ENCODE data around the gene INTS2.
"Not testable (repeated sequence)": the region's sequence is repeated elsewhere in the genome, so short reads cannot be mapped to it uniquely, and the experiment has no call there.

INTS2 gene

GRCh38 chr17:61848247-61848646 is 79.5 kb downstream of the INTS2 start:
- DNase-seq (ENCODE audit: low read depth in 3 of 3, low spot score in 1 of 3) = no peak

- no peak for DNase-seq (ENCODE audit: low read depth in 3 of 3, low spot score in 1 of 3)
These were observed 80.1 kb downstream of the INTS2 start for GRCh38 chr17:61847659-61848058.

GRCh38 chr17:61846761-61847375 is 80.9 kb downstream of the INTS2 start:
- DNase-seq (ENCODE audit: low read depth in 3 of 3, low spot score in 1 of 3) = no peak

- no peak for DNase-seq (ENCODE audit: low read depth in 3 of 3, low spot score in 1 of 3)
These were observed 81.7 kb downstream of the INTS2 start for GRCh38 chr17:61846088-61846487.

GRCh38 chr17:61843435-61843834 is 84.3 kb downstream of the INTS2 start:
- DNase-seq (ENCODE audit: low read depth in 3 of 3, low spot score in 1 of 3) = no peak

GRCh38 chr17:61842899-61843298 is 84.9 kb downstream of the INTS2 start:
- DNase-seq (ENCODE audit: low read depth in 3 of 3, low spot score in 1 of 3) = no peak

- no peak for DNase-seq (ENCODE audit: low read depth in 3 of 3, low spot score in 1 of 3)
These were observed 88.4 kb downstream of the INTS2 start for GRCh38 chr17:61839300-61839786.

GRCh38 chr17:61837175-61838051 is 90.4 kb downstream of the INTS2 start:
- peak in 2 of 3 donors; percentile 1 to 41 for DNase-seq (ENCODE audit: low read depth in 3 of 3, low spot score in 1 of 3)

- no peak for DNase-seq (ENCODE audit: low read depth in 3 of 3, low spot score in 1 of 3)
These were observed 91.3 kb downstream of the INTS2 start for GRCh38 chr17:61836266-61837174.

- no peak for DNase-seq (ENCODE audit: low read depth in 3 of 3, low spot score in 1 of 3)
These were observed 92.2 kb downstream of the INTS2 start for GRCh38 chr17:61835606-61836005.

- DNase-seq (ENCODE audit: low read depth in 3 of 3, low spot score in 1 of 3) = no peak
These were observed 93.2 kb downstream of the INTS2 start for GRCh38 chr17:61834610-61835009.

GRCh38 chr17:61833536-61834193 is 94.1 kb downstream of the INTS2 start:
- DNase-seq (ENCODE audit: low read depth in 3 of 3, low spot score in 1 of 3) = no peak

- no peak for DNase-seq (ENCODE audit: low read depth in 3 of 3, low spot score in 1 of 3)
These were observed 95.3 kb downstream of the INTS2 start for GRCh38 chr17:61832463-61832862.

GRCh38 chr17:61831099-61831498 is 96.7 kb downstream of the INTS2 start:
- DNase-seq (ENCODE audit: low read depth in 3 of 3, low spot score in 1 of 3) = no peak

GRCh38 chr17:61828694-61829093 is 99.1 kb downstream of the INTS2 start:
- DNase-seq (ENCODE audit: low read depth in 3 of 3, low spot score in 1 of 3) = no peak

- no peak for DNase-seq (ENCODE audit: low read depth in 3 of 3, low spot score in 1 of 3)
These were observed 100.0 kb downstream of the INTS2 start for GRCh38 chr17:61827649-61828395.

GRCh38 chr17:61826866-61827265 is 100.9 kb downstream of the INTS2 start:
- DNase-seq (ENCODE audit: low read depth in 3 of 3, low spot score in 1 of 3) = not testable (repeated sequence)

GRCh38 chr17:61826198-61826597 is 101.6 kb downstream of the INTS2 start:
- not testable (repeated sequence) for DNase-seq (ENCODE audit: low read depth in 3 of 3, low spot score in 1 of 3)

GRCh38 chr17:61825448-61826137 is 102.2 kb downstream of the INTS2 start:
- DNase-seq (ENCODE audit: low read depth in 3 of 3, low spot score in 1 of 3) = no peak
